Omental fat pad (tissue), 4 donors: ENCODE data around the gene GOLGA6L7. TPM values are rescaled to one million over a fixed set of nuclear protein-coding genes. Genes with fewer than 3 reads are reported as not detected.

Experiments used
- ATAC-seq: fragments of 150-250 bp; one replicate; pipeline ENCODE4 v1.9.1; 2016; ENCODE audit warnings: mild to moderate bottlenecking, moderate library complexity; ENCODE audit not compliant: low FRiP score
- DNase-seq: peaks from one replicate; pipeline ENCODE4 v3.0.0-alpha.2; 2019; ENCODE audit warnings: low spot score
- CTCF ChIP-seq, 3 donors: fragments of 450-650 bp; IDR thresholded peaks; one replicate each; pipeline ENCODE4 v1.5.1; 2016 to 2017; ENCODE audit warnings: antibody characterized with exemption in 3 of 3, mild to moderate bottlenecking in 3 of 3, moderate library complexity in 2 of 3
- total RNA-seq, 4 donors: library from RNA; depleted of rRNA; stranded (reverse); fragments of >200 nt; gene quantifications; one replicate each; pipeline ENCODE4 v1.1.0, GENCODE V29; 2016

GOLGA6L7 gene
- total RNA-seq, 4 donors from 2014 or later, result not detected

DNA sequence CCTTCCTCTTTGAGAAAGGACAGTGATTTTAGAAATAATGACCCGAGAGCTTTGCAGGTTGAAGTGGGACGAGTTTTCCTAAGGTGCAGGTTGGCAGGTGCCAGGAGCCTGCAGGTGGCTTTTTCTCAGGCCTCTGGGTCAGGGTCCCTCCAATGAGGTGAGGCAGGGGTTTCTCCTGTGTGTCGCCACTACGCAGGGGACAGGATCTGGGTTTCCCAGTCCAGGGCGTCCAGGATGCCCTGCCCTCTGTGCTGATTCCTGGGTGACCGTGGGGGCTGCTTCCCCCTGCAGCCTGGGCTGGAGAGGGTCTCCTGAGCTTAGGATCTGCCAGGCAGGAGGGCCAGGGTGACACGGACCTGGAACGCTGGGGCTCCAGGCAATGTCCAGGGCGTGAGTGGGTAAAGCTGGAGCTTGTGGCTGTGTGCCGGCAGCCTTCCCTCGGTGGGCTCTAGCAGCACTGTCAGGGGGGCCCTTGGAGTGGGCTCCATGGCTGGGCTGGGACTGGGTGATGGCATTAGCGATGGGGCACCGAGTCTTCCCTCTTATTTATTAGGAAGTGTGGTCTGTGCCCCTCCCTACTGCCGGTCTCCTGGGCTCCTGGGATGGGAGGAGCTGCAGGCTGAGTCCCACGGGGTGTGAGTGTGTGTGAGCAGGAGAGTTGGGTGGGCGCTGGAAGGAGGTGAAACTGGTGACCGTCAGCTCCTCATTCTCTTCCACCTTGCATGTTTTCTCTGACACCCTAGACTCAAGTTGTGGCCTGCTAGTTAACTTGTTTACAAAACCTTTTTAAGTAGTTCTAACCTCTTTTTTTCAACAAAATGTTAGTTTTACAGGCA lies 39.1 kb upstream of the GOLGA6L7 start:
- TF ChIP-seq CTCF (IDR thresholded peaks at IDR 0.05), result no peak
- no peak for DNase-seq
- ATAC-seq, result no peak

GRCh38 chr15:28886431-28887338 lies 38.2 kb upstream of the GOLGA6L7 start:
- TF ChIP-seq CTCF (IDR thresholded peaks at IDR 0.05), result no peak
- ATAC-seq (no peak), DNase-seq (no peak)

- no peak for ATAC-seq
- no peak for TF ChIP-seq CTCF (IDR thresholded peaks at IDR 0.05)
- DNase-seq, result no peak
Observed at GRCh38 chr15:28885630-28886430, 37.4 kb upstream of the GOLGA6L7 start, which contains the start of gene APBA2. Gene APBA2 (plus strand): TSS chr15:28885974. CDS start chr15:29053885, 167,911 bp downstream.

DNA sequence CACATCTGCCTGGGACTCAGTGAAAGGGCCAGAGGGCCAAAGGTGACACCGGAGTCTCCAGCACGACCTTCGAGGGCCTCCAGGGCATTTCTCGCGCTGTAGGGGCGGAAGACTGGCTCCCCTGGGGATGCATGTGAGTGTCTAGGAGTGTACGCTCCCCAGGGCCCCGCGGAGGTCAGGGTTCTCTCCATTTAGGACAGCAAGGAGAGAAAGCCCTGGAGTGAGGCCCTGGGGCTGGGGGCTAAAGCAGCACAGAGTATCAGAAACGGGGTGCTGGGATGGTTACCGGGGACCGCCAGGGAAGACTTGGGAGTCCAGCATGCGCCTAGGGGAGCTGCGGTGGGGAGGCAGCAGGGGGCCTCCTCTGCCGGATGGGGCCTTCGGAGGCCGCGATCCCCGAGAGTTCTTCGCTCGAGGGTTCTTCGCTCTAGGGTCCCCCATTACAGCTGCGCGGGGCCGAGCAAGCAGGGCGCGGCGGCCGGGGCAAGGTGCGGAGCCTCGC lies 36.7 kb upstream of the GOLGA6L7 start:
- TF ChIP-seq CTCF (IDR thresholded peaks at IDR 0.05), result no peak
- DNase-seq (no peak), ATAC-seq (no peak)

GRCh38 chr15:28884151-28884940 lies 35.9 kb upstream of the GOLGA6L7 start:
- DNase-seq (no peak), ATAC-seq (no peak)
- no peak for TF ChIP-seq CTCF (IDR thresholded peaks at IDR 0.05)

- DNase-seq (no peak), ATAC-seq (no peak)
- no peak for TF ChIP-seq CTCF (IDR thresholded peaks at IDR 0.05)
Observed at GRCh38 chr15:28881600-28881999, 33.2 kb upstream of the GOLGA6L7 start.
